ENCODE data around the gene PPP1R15B.

Gene PPP1R15B

DNA sequence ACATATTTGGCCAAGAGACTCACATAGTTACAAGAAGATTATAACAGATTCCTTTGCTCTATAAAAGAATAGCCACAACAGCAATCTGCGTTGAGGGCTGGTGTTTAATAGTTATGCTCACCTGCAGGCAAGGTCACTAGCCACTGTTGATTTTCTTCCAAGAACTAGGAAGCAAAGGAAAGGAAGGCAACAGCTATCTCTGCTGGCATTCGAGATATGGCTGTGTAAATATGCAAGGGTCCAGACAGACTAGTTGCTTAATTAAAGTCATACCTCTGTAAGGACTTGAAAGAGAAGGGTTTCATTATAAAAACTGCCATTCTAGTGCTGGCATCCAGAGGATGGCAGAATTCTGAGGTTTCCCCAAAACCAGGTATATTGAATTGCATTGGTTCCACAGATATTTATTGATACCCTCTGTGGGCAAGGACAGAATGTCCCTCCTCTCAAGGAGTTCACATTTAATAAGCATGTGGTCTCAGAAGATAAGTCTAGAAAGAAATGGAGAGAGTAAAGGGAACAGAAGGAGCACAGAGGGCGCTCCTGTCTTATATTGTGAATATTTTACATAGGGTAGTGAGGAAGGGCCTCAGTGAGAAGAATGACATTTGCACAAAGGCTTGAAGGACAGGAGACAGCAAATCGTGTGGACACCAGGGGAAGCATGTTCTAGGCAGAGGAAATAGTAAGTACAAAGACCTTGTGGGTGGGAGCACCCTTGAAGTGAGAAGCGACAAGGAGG, 28.3 kb downstream of the PPP1R15B start:
- no peak for TF ChIP-seq RAD21 (IDR thresholded peaks at IDR 0.05; ENCODE audit: low read depth)
- TF ChIP-seq EGR1 (IDR thresholded peaks at IDR 0.05), result no peak
- TF ChIP-seq, protein P1, sequence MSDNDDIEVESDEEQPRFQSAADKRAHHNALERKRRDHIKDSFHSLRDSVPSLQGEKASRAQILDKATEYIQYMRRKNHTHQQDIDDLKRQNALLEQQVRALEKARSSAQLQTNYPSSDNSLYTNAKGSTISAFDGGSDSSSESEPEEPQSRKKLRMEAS (IDR thresholded peaks at IDR 0.05), result no peak
- no peak for TF ChIP-seq EP300 (IDR thresholded peaks at IDR 0.05; ENCODE audit: borderline replicate concordance)
- TF ChIP-seq NFIC (IDR thresholded peaks at IDR 0.05), result no peak
- TF ChIP-seq TAF1 (IDR thresholded peaks at IDR 0.05; ENCODE audit: low read depth), result no peak
- TF ChIP-seq, protein P2, sequence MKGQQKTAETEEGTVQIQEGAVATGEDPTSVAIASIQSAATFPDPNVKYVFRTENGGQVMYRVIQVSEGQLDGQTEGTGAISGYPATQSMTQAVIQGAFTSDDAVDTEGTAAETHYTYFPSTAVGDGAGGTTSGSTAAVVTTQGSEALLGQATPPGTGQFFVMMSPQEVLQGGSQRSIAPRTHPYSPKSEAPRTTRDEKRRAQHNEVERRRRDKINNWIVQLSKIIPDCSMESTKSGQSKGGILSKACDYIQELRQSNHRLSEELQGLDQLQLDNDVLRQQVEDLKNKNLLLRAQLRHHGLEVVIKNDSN (IDR thresholded peaks at IDR 0.05), result no peak
- TF ChIP-seq CEBPB (IDR thresholded peaks at IDR 0.05), result no peak
- TF ChIP-seq FOXM1 (IDR thresholded peaks at IDR 0.05; ENCODE audit: borderline replicate concordance, low read depth), result no peak
- no peak for TF ChIP-seq CREB1 (IDR thresholded peaks at IDR 0.05; ENCODE audit: low read depth)
- no peak for TF ChIP-seq TEAD4 (IDR thresholded peaks at IDR 0.05)

DNA sequence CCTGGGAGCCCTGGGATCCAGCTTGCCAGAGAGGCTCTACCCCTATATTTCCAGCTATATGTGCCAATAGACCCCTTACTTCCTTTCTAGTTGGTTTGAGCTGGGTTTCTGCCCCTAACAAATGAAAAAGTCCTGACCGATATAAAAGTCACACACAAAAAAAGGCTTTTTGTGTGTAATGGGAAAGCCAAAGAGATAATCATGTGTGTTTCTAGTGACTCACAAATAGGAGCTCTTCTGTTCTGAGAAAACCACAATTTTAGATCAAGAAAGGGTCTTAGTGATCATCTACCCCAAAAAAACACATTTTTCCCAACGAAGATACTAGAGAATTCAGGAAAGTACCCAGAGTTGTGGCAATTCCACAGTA, 28.9 kb downstream of the PPP1R15B start:
- TF ChIP-seq, protein P2 (IDR thresholded peaks at IDR 0.05), result no peak
- TF ChIP-seq TAF1 (IDR thresholded peaks at IDR 0.05; ENCODE audit: low read depth), result no peak
- TF ChIP-seq FOXM1 (IDR thresholded peaks at IDR 0.05; ENCODE audit: borderline replicate concordance, low read depth), result no peak
- TF ChIP-seq, protein P3, sequence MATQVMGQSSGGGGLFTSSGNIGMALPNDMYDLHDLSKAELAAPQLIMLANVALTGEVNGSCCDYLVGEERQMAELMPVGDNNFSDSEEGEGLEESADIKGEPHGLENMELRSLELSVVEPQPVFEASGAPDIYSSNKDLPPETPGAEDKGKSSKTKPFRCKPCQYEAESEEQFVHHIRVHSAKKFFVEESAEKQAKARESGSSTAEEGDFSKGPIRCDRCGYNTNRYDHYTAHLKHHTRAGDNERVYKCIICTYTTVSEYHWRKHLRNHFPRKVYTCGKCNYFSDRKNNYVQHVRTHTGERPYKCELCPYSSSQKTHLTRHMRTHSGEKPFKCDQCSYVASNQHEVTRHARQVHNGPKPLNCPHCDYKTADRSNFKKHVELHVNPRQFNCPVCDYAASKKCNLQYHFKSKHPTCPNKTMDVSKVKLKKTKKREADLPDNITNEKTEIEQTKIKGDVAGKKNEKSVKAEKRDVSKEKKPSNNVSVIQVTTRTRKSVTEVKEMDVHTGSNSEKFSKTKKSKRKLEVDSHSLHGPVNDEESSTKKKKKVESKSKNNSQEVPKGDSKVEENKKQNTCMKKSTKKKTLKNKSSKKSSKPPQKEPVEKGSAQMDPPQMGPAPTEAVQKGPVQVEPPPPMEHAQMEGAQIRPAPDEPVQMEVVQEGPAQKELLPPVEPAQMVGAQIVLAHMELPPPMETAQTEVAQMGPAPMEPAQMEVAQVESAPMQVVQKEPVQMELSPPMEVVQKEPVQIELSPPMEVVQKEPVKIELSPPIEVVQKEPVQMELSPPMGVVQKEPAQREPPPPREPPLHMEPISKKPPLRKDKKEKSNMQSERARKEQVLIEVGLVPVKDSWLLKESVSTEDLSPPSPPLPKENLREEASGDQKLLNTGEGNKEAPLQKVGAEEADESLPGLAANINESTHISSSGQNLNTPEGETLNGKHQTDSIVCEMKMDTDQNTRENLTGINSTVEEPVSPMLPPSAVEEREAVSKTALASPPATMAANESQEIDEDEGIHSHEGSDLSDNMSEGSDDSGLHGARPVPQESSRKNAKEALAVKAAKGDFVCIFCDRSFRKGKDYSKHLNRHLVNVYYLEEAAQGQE (IDR thresholded peaks at IDR 0.05; ENCODE audit: low read depth), result no peak
- TF ChIP-seq YY1 (IDR thresholded peaks at IDR 0.05; ENCODE audit: low read depth), result no peak
- no peak for TF ChIP-seq RAD21 (IDR thresholded peaks at IDR 0.05; ENCODE audit: low read depth)

DNA sequence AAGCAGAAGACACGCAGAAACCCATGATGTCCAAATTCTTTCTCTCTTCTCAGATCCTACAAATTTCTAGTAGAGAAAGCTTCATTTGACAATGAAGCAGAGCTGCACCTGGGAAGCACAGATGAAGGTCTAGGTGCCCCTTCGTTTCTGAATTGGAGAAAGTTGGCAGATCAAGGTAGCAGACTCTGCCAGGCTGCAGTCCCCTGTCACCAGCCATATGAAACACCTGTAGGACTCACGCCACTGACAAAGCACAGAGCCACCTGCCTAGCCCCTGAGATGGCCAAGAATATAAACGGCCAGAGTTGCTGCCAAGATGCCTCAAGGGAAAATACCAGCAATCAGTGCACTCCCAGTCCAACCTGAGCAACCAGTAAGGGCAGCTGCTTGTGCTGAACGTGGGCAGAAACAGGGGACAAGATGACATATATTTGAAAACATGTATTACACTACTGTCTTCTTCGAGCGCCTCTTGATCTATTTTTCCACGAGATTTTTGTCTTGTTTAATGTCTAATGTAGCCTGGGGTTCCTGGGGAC, 31.3 kb downstream of the PPP1R15B start:
- TF ChIP-seq, protein P1 (IDR thresholded peaks at IDR 0.05), result no peak

DNA sequence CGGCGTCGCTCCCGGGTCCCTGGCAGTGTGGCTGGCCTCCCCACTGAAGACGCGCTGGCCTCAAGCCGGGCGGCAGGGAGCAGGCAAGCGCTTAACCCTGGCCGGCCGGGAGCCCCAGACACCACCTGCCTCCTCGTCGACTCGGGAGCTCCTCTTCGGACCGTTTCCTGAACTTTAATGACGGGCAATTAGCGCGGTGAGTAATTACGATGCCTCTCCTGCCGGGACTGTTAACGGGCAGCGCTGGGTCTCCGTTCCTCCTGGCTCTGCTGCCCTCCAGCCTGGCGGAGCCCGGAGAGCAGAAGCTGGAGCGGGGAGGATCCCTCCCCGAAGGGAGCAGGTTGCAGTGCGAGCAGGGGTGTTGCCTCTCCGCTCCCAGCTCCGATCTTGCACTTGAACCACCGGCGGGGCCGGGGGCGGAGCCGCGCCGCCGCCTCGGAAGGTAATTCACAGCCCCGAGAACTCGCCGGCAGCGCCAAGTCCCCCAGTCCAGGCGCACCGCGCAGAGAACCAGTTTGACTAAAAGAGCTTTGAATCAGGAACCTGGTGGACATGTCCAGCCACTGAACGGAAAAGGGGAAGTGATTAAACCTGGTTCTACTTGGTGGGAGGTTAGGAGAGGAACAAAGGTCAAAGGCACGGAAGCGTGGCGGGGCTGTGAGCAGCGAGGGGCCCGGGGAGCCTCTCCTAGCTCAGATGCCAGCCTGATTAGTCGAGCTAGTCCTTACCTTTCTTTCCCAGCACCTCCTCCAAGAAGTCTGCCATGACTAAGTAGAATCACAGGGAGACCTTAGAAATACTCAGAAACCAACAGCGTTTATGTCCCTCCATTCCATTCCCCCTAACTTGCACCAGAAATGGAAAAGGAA, 33.6 kb downstream of the PPP1R15B start:
- TF ChIP-seq EGR1 (IDR thresholded peaks at IDR 0.05) (no peak), EP300 (IDR thresholded peaks at IDR 0.05; ENCODE audit: borderline replicate concordance) (no peak), RAD21 (IDR thresholded peaks at IDR 0.05; ENCODE audit: low read depth) (no peak), NFIC (IDR thresholded peaks at IDR 0.05) (0 out of 2 replicates have a peak, but pooled peaks have one; percentile 12), TCF12 (IDR thresholded peaks at IDR 0.05; ENCODE audit: low read depth) (0 out of 2 replicates have a peak, but pooled peaks have one; percentile 15), TAF1 (IDR thresholded peaks at IDR 0.05; ENCODE audit: low read depth) (no peak), YY1 (IDR thresholded peaks at IDR 0.05; ENCODE audit: low read depth) (no peak)
- TF ChIP-seq, protein P2 (IDR thresholded peaks at IDR 0.05), result no peak
- TF ChIP-seq, protein P3 (IDR thresholded peaks at IDR 0.05; ENCODE audit: low read depth), result no peak
- TF ChIP-seq, protein P1 (IDR thresholded peaks at IDR 0.05), result no peak

Data from Ishikawa (cell line).